Upper lobe of left lung (tissue), 6 donors: ENCODE data around the gene CLUH. TPM values are rescaled to one million over a fixed set of nuclear protein-coding genes. Genes with fewer than 3 reads are reported as not detected.

Experiments
- ATAC-seq, 2 donors: fragments of 200-7000 bp; cut with Tn5 transposase; one replicate each; pipeline ENCODE4 v1.9.1; 2022; ENCODE audit warnings: mild to moderate bottlenecking in 2 of 2, moderate library complexity in 2 of 2; ENCODE audit not compliant: low FRiP score in 2 of 2
- DNase-seq, 2 donors: peaks; one replicate each; pipeline ENCODE4 v3.0.0-alpha.2; 2019 to 2020
- H3K27ac ChIP-seq, 4 donors: fragments of 200-600 bp; sonication (generic); one replicate each; pipeline ENCODE4 v1.5.1; 2016 to 2019
- H3K27me3 ChIP-seq, 4 donors: fragments of 200-600 bp; sonication (generic); one replicate each; pipeline ENCODE4 v1.5.1; 2017 to 2019
- H3K36me3 ChIP-seq, 4 donors: fragments of 200-600 bp; sonication (generic); one replicate each; pipeline ENCODE4 v1.5.1; 2016 to 2019
- H3K4me1 ChIP-seq, 4 donors: fragments of 200-600 bp; sonication (generic); one replicate each; pipeline ENCODE4 v1.5.1; 2018 to 2019
- H3K4me3 ChIP-seq, 4 donors: fragments of 200-600 bp; sonication (generic); one replicate each; pipeline ENCODE4 v1.5.1; 2017 to 2019; ENCODE audit warnings: mild to moderate bottlenecking in 2 of 4, moderate library complexity in 1 of 4
- H3K9me3 ChIP-seq, 4 donors: fragments of 200-600 bp; sonication (generic); one replicate each; pipeline ENCODE4 v1.5.1; 2018 to 2019
- EP300 ChIP-seq, 4 donors: sonication (generic); formaldehyde crosslinking; IDR thresholded peaks; one replicate each; pipeline ENCODE4 v1.5.1; 2017; ENCODE audit warnings: antibody characterized with exemption in 4 of 4, control low read depth in 2 of 4
- POLR2A ChIP-seq, 4 donors: fragments of 450-650 bp; IDR thresholded peaks; one replicate each; pipeline ENCODE4 v1.5.1; 2016 to 2017; ENCODE audit warnings: antibody characterized with exemption in 4 of 4, mild to moderate bottlenecking in 2 of 4
- POLR2AphosphoS5 ChIP-seq, 2 donors: sonication (generic); formaldehyde crosslinking; IDR thresholded peaks; one replicate each; pipeline ENCODE4 v1.5.1; 2017; ENCODE audit warnings: antibody characterized with exemption in 2 of 2
- WGBS, 2 donors: methylation state at CpG; one replicate each; pipeline ENCODE4 v1.1.5; 2017 to 2018; 5-methylcytosine and 5-hydroxymethylcytosine counted together
- total RNA-seq, 6 donors: library from RNA; depleted of rRNA in 4 of 6; stranded (reverse); fragments of >200 nt in 4 of 6; gene quantifications; one replicate each; pipeline versions ENCODE4 v1.1.0 to v1.2.1, GENCODE V29; 2016 to 2021
- TF ChIP-seq, protein P1 (sequence below), 6 experiments: fragments of 450-650 bp in 4 of 6; fragments of 200-600 bp in 2 of 6; sonication (generic) in 2 of 6; IDR thresholded peaks; one replicate each; pipeline ENCODE4 v1.5.1; 2016 to 2019; ENCODE audit warnings: antibody characterized with exemption in 6 of 6
- donor health status: DM: no; HTN: no; CAD: no; lungs with moderate emphysema.
- donor health status: DM: no; HTN: yes; CAD: no; lungs with severe emphysema.

CLUH gene
- total RNA-seq, 6 donors from 2014 or later: 47.9 to 137 (median 87.2) TPM

DNA sequence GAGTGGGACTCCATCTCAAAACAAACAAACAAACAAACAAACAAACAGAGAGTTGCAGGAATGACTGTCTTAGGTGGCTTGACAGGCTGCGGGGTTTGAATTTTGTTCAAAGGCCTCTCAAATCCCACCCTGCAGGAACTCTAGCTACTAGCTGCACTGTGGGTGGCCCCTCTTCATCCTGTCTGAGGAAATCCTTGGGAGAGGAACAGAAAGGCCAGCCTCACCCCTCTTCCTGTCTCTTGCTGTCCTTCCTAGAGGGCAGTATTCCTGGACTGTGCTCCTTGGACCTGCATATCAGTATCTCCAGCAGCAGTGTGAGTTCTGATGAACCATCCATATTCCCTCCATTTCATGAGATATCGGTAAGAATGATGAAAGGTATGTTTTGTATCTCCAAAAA, 39.9 kb upstream of the CLUH start:
- Histone ChIP-seq H3K4me3 (no peak overlapping the region), H3K4me1 (peaks cover 9 to 28% (median 14%) of the 10 kb centered on the region in 4 donors), H3K9me3 (no peaks in the 10 kb centered on the region), H3K27ac (no peak overlapping the region), H3K36me3 (no peaks in the 10 kb centered on the region), H3K27me3 (peaks cover 5 to 33% (median 16%) of the 10 kb centered on the region in 4 donors)
- ATAC-seq (no peak), DNase-seq (no peak)
- no peak for TF ChIP-seq POLR2AphosphoS5 (IDR thresholded peaks at IDR 0.05)
- TF ChIP-seq EP300 (IDR thresholded peaks at IDR 0.05): no peak
- TF ChIP-seq, protein P1, sequence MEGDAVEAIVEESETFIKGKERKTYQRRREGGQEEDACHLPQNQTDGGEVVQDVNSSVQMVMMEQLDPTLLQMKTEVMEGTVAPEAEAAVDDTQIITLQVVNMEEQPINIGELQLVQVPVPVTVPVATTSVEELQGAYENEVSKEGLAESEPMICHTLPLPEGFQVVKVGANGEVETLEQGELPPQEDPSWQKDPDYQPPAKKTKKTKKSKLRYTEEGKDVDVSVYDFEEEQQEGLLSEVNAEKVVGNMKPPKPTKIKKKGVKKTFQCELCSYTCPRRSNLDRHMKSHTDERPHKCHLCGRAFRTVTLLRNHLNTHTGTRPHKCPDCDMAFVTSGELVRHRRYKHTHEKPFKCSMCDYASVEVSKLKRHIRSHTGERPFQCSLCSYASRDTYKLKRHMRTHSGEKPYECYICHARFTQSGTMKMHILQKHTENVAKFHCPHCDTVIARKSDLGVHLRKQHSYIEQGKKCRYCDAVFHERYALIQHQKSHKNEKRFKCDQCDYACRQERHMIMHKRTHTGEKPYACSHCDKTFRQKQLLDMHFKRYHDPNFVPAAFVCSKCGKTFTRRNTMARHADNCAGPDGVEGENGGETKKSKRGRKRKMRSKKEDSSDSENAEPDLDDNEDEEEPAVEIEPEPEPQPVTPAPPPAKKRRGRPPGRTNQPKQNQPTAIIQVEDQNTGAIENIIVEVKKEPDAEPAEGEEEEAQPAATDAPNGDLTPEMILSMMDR (IDR thresholded peaks at IDR 0.05): no peak
- TF ChIP-seq POLR2A (IDR thresholded peaks at IDR 0.05): no peak
- WGBS, 2 donors: 54 to 76% methylated on average over 2 of the region's 2 CpGs

DNA sequence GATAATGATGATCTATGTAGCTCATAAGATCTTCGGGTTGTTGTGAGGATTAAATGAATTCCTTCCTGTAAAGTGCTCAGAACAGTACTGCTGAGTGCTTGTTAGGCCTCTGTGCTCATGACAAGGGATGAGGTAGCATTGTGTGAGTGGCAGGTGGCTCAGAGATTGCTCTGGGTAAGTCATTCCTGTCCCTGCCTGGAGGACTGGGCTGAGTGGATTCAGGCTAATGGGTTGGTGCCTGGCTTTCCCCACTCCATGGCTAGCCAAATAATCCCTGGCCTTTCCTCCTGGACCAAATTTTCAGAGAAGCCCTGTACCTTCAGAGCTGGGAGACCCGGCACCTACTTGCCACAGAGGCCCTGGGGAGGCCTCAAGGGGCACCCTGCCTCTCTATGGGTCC, 39.2 kb upstream of the CLUH start:
- H3K27ac ChIP-seq: no peak overlapping the region
- peaks cover under 1 to 25% (median 9%) of the 10 kb centered on the region in 4 donors for H3K27me3 ChIP-seq
- ATAC-seq (no peak), DNase-seq (no peak)
- TF ChIP-seq POLR2A (IDR thresholded peaks at IDR 0.05): no peak
- TF ChIP-seq, protein P1 (IDR thresholded peaks at IDR 0.05): no peak
- no peak for TF ChIP-seq EP300 (IDR thresholded peaks at IDR 0.05)
- no peak for TF ChIP-seq POLR2AphosphoS5 (IDR thresholded peaks at IDR 0.05)
- H3K36me3 ChIP-seq: no peaks in the 10 kb centered on the region
- peaks cover 3 to 20% (median 10%) of the 10 kb centered on the region in 4 donors for H3K4me1 ChIP-seq
- no peaks in the 10 kb centered on the region for H3K9me3 ChIP-seq
- no peak overlapping the region for H3K4me3 ChIP-seq
- WGBS, 2 donors: 58 to 88% methylated on average over 2 of the region's 2 CpGs

DNA sequence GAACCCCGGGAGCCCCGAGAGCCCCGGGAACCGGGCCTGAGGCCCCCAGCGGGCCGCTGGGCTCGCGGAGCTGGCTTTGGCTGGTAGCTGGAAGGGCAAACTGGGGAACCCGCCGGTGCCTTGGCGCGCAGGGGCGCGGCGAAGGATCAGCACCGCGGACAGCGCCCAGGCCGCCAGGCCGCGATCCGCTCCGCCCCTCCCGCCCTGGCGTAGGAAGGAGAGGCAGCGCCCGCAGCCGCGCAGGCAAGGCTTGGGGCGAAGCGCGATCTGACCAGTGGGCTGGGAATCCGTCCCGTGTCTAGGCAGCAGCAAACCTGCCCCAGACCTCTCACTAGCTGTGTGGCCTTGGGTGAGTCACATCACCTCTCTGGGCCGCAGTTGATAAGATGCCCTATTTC, 38.2 kb upstream of the CLUH start:
- Histone ChIP-seq H3K36me3 (no peaks in the 10 kb centered on the region), H3K9me3 (no peaks in the 10 kb centered on the region), H3K27ac (no peak overlapping the region), H3K4me1 (peaks cover 0 to 13% (median 6%) of the 10 kb centered on the region in 4 donors), H3K4me3 (peak overlapping the region in 2 of 4 donors; percentile 12 to 20), H3K27me3 (peaks cover 0 to 17% (median 5%) of the 10 kb centered on the region in 4 donors)
- TF ChIP-seq, protein P1 (IDR thresholded peaks at IDR 0.05): no peak
- TF ChIP-seq POLR2A (IDR thresholded peaks at IDR 0.05) (no peak), EP300 (IDR thresholded peaks at IDR 0.05) (no peak), POLR2AphosphoS5 (IDR thresholded peaks at IDR 0.05) (no peak)
- ATAC-seq (peak; percentile 89 to 97), DNase-seq (peak; percentile 52 to 96)
- WGBS, 2 donors: 6 to 7% methylated on average over 7 to 25 of the region's 35 CpGs

DNA sequence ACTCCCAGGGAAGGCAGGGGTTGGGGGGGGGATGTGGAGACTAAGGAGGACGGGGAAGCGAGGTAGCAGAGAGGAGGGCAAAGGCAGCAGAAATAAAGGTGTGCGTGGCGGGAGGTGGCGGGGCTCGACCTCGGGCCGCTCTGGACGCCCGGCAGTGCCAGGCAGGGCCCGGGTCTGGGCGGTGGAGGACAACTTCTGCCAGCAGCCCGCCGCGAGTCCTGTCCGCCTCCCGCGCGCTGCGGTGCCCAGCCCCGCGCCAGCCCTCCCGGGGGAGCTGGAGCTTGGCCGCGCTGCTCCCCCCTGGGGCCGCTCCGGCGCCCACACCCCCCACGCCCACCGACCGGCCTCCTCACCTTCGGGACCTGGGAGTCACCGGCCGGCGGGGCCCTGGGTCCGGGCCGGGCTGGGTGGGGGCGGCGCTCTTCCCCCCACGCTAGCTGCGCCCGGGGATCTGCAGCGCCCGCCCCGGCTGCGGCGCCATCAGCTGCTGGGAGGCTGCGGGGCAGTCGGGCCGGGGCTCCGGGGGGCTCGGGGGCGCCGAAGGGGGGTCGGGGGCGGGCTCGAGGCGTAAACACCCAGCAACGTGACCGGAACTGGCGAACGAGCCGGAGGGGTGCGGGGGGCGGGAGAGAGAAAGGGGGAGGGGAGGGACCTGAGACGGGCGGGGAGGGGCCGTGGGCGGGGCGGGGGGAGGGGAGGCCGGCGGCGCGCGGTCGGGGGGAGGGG, 37.7 kb upstream of the CLUH start, which contains the start of gene CCDC92B:
Gene CCDC92B, minus strand, starts transcription at position 595 of the 726 bp plus-strand sequence. CDS start 14,507 bp downstream, outside the sequence.
- H3K27me3 ChIP-seq: peaks cover 0 to 17% (median 5%) of the 10 kb centered on the region in 4 donors
- H3K27ac ChIP-seq: no peak within 1 kb of the TSS
- DNase-seq (peak in 1 of 2 donors; percentile 75), ATAC-seq (no peak)
- no peaks in the 10 kb centered on the region for H3K36me3 ChIP-seq
- 10 to 20% methylated on average over 1 to 10 of the region's 76 CpGs for WGBS, 2 donors
- TF ChIP-seq, protein P1 (IDR thresholded peaks at IDR 0.05): no peak
- no peak for TF ChIP-seq EP300 (IDR thresholded peaks at IDR 0.05)
- no peak for TF ChIP-seq POLR2A (IDR thresholded peaks at IDR 0.05)
- TF ChIP-seq POLR2AphosphoS5 (IDR thresholded peaks at IDR 0.05): no peak
- H3K4me1 ChIP-seq: peaks cover 0 to 13% (median 6%) of the 10 kb centered on the region in 4 donors
- no peaks in the 10 kb centered on the region for H3K9me3 ChIP-seq
- peak within 1 kb of the TSS in 2 of 4 donors; percentile 12 to 20 for H3K4me3 ChIP-seq
